Activated CD4-positive, alpha-beta T cell treated with anti-CD3 and anti-CD28 coated beads, Interleukin-2, Interleukin-6, amounts not matched to agents 100 ng/mL and 50 ng/mL, durations not matched to agents 16 hours and 8 hours (primary cell): Measurements from ENCODE around the gene SLX9.
"Not testable (repeated sequence)": the region's sequence is repeated elsewhere in the genome, so short reads cannot be mapped to it uniquely, and the experiment has no call there.

Source experiments
- DNase-seq: peaks from one replicate; pipeline ENCODE4 v3.0.0-alpha.2; 2020

The SLX9 gene

GRCh38 chr21:45021428-45022347 is 81.9 kb downstream of the SLX9 start:
- no peak for DNase-seq

GRCh38 chr21:45022348-45022675 is 82.5 kb downstream of the SLX9 start:
- DNase-seq = no peak

- DNase-seq = no peak
Observed at GRCh38 chr21:45022736-45023135, 82.9 kb downstream of the SLX9 start.

GRCh38 chr21:45024516-45024915 is 84.7 kb downstream of the SLX9 start:
- not testable (repeated sequence) for DNase-seq

- no peak for DNase-seq
Observed at GRCh38 chr21:45026066-45026745, 86.4 kb downstream of the SLX9 start.
